K562 (cell line): ENCODE results near the gene USH1G. TPM values are rescaled to one million over a fixed set of nuclear protein-coding genes. Genes with fewer than 3 reads are reported as not detected.

Experiments
- ATAC-seq: fragments of 200-7000 bp; cut with Tn5 transposase; 3 replicates; pipeline ENCODE4 v1.9.1; 2020; ENCODE audit warnings: moderate library complexity
- BruUV-seq: library from RNA; stranded (reverse); fragments of 400-500 nt; replicated peaks from 2 replicates; lab custom pipeline; 2021; lab: Mats Ljungman, UMichigan
- CTCF ChIA-PET: fragments of 300-600 bp; formaldehyde crosslinking; extraction: SDS; loops from one replicate; lab custom pipeline; 2021; ENCODE audit warnings: low intra/inter-chr PET ratio; lab: Yijun Ruan, JAX
- POLR2A ChIA-PET: fragments of 300-600, 350-650 bp; sonication (Branson Sonifier 250); formaldehyde crosslinking; extraction: SDS; loops from one replicate; lab custom pipeline; 2021; ENCODE audit warnings: antibody characterized with exemption, inconsistent platforms; lab: Yijun Ruan, JAX
- DNase-seq, 4 experiments: peaks; one replicate each; pipeline versions ENCODE4 v3.0.0 to v3.0.0-alpha.2; 2011 to 2018; ENCODE audit warnings: low spot score in 3 of 4, mixed read lengths in 3 of 4; ENCODE audit errors: extremely low read depth in 1 of 4
- FAIRE-seq: peaks from 2 replicates; lab custom pipeline; 2011; peaks lifted over from hg19 to GRCh38; lab: Jason Lieb, UNC
- H2AFZ ChIP-seq: 2 replicates; pipeline ENCODE4 v1.6.0; 2011; ENCODE audit warnings: low read depth, low read length, control low read depth, inconsistent platforms
- H3K27ac ChIP-seq: fragments of 200-600 bp; 3 replicates; pipeline ENCODE4 v1.8.0; 2011; ENCODE audit warnings: low read depth, mild to moderate bottlenecking, control low read depth, inconsistent platforms, low read length, moderate library complexity, mixed read lengths; ENCODE audit errors: extremely low read depth
- H3K27me3 ChIP-seq, 2 experiments: fragments of 300-600 bp in 1 of 2; 2 replicates in 1 of 2; 3 replicates in 1 of 2; pipeline versions ENCODE4 v1.6.0 to v1.8.0; 2011; ENCODE audit warnings: inconsistent platforms in 2 of 2, low read length in 2 of 2, mild to moderate bottlenecking in 1 of 2, mixed read lengths in 1 of 2, moderate library complexity in 1 of 2; ENCODE audit not compliant: control insufficient read depth in 2 of 2, insufficient read depth in 2 of 2
- H3K36me3 ChIP-seq: fragments of 300-600 bp; 3 replicates; pipeline ENCODE4 v1.8.0; 2011; ENCODE audit warnings: mild to moderate bottlenecking, low read length, inconsistent platforms; ENCODE audit not compliant: control insufficient read depth, insufficient read depth
- H3K4me1 ChIP-seq, 2 experiments: fragments of 200-600 bp in 1 of 2; replicated peaks in 1 of 2; 2 replicates in 1 of 2; 3 replicates in 1 of 2; pipeline versions ENCODE4 v1.5.1 to v1.8.0; 2011; ENCODE audit warnings: inconsistent platforms in 2 of 2, low read length in 2 of 2, mild to moderate bottlenecking in 1 of 2, mixed read lengths in 1 of 2, moderate library complexity in 1 of 2; ENCODE audit not compliant: control insufficient read depth in 2 of 2, insufficient read depth in 2 of 2
- H3K4me2 ChIP-seq: 2 replicates; pipeline ENCODE4 v1.6.1; 2011; ENCODE audit warnings: low read length, control low read depth, inconsistent platforms, mixed read lengths; ENCODE audit not compliant: insufficient read depth
- H3K4me3 ChIP-seq: fragments of 200-600 bp; sonication (generic), shearing (Covaris generic); 2 replicates; pipeline ENCODE4 v1.5.1; 2016; ENCODE audit warnings: control low read depth, inconsistent platforms
- H3K79me2 ChIP-seq: fragments of 200-600 bp; 3 replicates; pipeline ENCODE4 v1.8.0; 2011; ENCODE audit warnings: low read length, inconsistent platforms; ENCODE audit not compliant: control insufficient read depth, insufficient read depth
- H3K9ac ChIP-seq, 2 experiments: 2 replicates each; pipeline versions ENCODE4 v1.6.0 to v1.6.1; 2011; ENCODE audit warnings: low read depth in 2 of 2, low read length in 2 of 2, control low read depth in 1 of 2, inconsistent platforms in 1 of 2, mild to moderate bottlenecking in 1 of 2, mixed read lengths in 1 of 2; ENCODE audit not compliant: insufficient read depth in 1 of 2
- H3K9me1 ChIP-seq: one replicate; pipeline ENCODE4 v1.6.0; 2011; ENCODE audit warnings: inconsistent platforms, mild to moderate bottlenecking, low read length, moderate library complexity; ENCODE audit not compliant: control insufficient read depth, insufficient read depth
- H3K9me3 ChIP-seq: replicated peaks from 2 replicates; pipeline ENCODE4 v1.5.1; 2011; ENCODE audit warnings: low read depth, low read length, inconsistent platforms; ENCODE audit not compliant: control insufficient read depth, insufficient read depth
- H4K20me1 ChIP-seq: replicated peaks from 2 replicates; pipeline ENCODE4 v1.6.1; 2011; ENCODE audit warnings: low read length, inconsistent platforms, mixed read lengths; ENCODE audit not compliant: control insufficient read depth, insufficient read depth
- ZKSCAN8 ChIP-seq: fragments of 200-800 bp; sonication (Bioruptor generic); IDR thresholded peaks from 2 replicates; pipeline ENCODE4 v1.6.1; 2016; ENCODE audit warnings: missing genetic modification characterization, missing compliant biosample characterization
- ZNF12 ChIP-seq: sonication (generic); formaldehyde crosslinking; IDR thresholded peaks from 2 replicates; pipeline ENCODE4 v1.4.0; 2020; ENCODE audit warnings: mild to moderate bottlenecking, missing genetic modification reagents
- ZNF165 ChIP-seq: fragments of 250-450 bp; sonication (Bioruptor Pico); IDR thresholded peaks from 2 replicates; pipeline ENCODE4 v1.4.0; 2020; ENCODE audit warnings: borderline replicate concordance
- ZNF274 ChIP-seq: IDR thresholded peaks from 2 replicates; pipeline ENCODE4 v1.6.1; 2011; ENCODE audit warnings: low read depth, mild to moderate bottlenecking, low read length, moderate library complexity, borderline replicate concordance
- WGBS: fragments of 100-300 bp; shearing (Covaris generic); methylation state at CpG from one replicate; pipeline ENCODE4 v1.1.6; 2016; ENCODE audit warnings: low coverage, mixed read lengths; ENCODE audit not compliant: insufficient coverage; ENCODE audit errors: missing lambda C conversion rate; 5-methylcytosine and 5-hydroxymethylcytosine counted together
- in situ Hi-C: fragments of 300-500 bp; cut with MboI; formaldehyde crosslinking; loops from 4 replicates; pipeline ENCODE4 v1.15.0; 2018; ENCODE audit warnings: inconsistent platforms, mixed read lengths
- intact Hi-C: fragments of 100-400 bp; cut with micrococcal nuclease; formaldehyde crosslinking; loops from 2 replicates; pipeline ENCODE4 v1.14.2; 2022
- polyA plus RNA-seq, 8 experiments: library from polyadenylated mRNA; depleted of rRNA in 4 of 8; stranded (reverse) in 5 of 8; unstranded in 3 of 8; fragments of >200 nt; fragmentation: Nextera tagmentation in 2 of 8; fragmentation: Illumina TruSeq in 1 of 8; extraction: Ambion mirVana in 2 of 8; extraction: Trizol in 1 of 8; gene quantifications; 2 replicates each; pipeline versions ENCODE4 v1.2.1 to v1.2.3, GENCODE V29; 2011 to 2014; ENCODE audit warnings: inconsistent platforms in 1 of 8, missing spikeins in 1 of 8
- total RNA-seq, 7 experiments: library from RNA; depleted of rRNA in 6 of 7; stranded (reverse); fragments of >200 nt in 6 of 7; fragmentation: Illumina TruSeq in 2 of 7; extraction: Trizol in 2 of 7; gene quantifications; 2 replicates each; pipeline versions ENCODE4 v1.2.1 to v1.2.3, GENCODE V29; 2011 to 2021; ENCODE audit warnings: low replicate concordance in 1 of 7

The USH1G gene
- total and polyA plus RNA-seq, 9 of the 15 experiments (the other 6 are each of a cell fraction or from before 2014, with no cell fraction given) = 0.22 to 1.00 (median 0.64) TPM; not detected in 2

- no peaks in the 10 kb centered on the region for H4K20me1 ChIP-seq
- no TSS peak for BruUV-seq
- H2AFZ ChIP-seq = no peak overlapping the region
- peaks cover 13 to 42% of the 10 kb centered on the region in 2 experiments; a peak in 4 of 5 replicates for H3K27me3 ChIP-seq
- ChIA-PET POLR2A (interaction anchor here (0.7 to 0.9 kb wide), 4 partner anchors 9 to 203 kb away, joined by 3 to 6 read pairs (median 4); partner anchors contain the start of gene JPT1), CTCF (no interaction called here)
- DNase-seq = peak in 1 of 4 experiments; percentile 38
- no peak overlapping the region for H3K27ac ChIP-seq
- TF ChIP-seq ZNF165 (CRISPR knock-in tag) (no peak), ZNF12 (CRISPR knock-in tag) (no peak), ZKSCAN8 (CRISPR knock-in tag) (no peak), ZNF274 (no peak)
- peak overlapping the region in 1 of 2 experiments; percentile 52; a peak in 1 of 4 replicates for H3K9ac ChIP-seq
- in situ Hi-C loops (no loop called here), intact Hi-C loops (no loop called here)
- no peak for FAIRE-seq
- H3K9me1 ChIP-seq = no peaks in the 10 kb centered on the region
- no peak overlapping the region for H3K4me2 ChIP-seq
- no peak for ATAC-seq
- H3K79me2 ChIP-seq = no peaks in the 10 kb centered on the region
- no peak overlapping the region for H3K4me3 ChIP-seq
- WGBS = 19% methylated on average over 22 of the region's 32 CpGs
- H3K9me3 ChIP-seq = peaks cover 4% of the 10 kb centered on the region; the same call in 1 of the 2 replicates
- H3K4me1 ChIP-seq = peaks cover 0 to 37% of the 10 kb centered on the region in 2 experiments; a peak in 3 of 5 replicates
- H3K36me3 ChIP-seq = no peaks in the 10 kb centered on the region
Observed at GRCh38 chr17:74951680-74952421, 28.8 kb upstream of the USH1G start.
